Measurements from ENCODE around the gene GANC. TPM values are rescaled to one million over a fixed set of nuclear protein-coding genes. Genes with fewer than 3 reads are reported as not detected.

The GANC gene
- total RNA-seq, 1 experiment from 2014 or later: 15.8 TPM

DNA sequence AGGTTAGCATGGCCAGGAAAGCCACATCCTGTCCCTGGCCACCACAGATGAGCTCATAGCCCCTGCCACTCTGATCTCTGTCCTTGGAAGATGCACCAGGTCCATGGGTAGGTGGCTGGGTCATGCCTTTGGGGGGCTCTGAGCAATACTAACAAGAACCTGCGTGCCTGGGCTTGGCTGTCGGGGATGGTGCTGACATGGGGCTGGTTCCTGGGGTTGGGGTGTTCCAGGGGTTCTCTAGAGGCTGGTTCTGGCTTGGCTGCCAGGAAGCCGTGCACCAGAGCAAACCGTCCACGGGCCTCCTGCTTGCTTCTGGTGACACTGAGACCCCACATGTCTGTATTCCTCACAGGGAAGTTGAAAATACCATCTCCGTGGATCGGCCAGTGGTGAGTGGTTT is 130.4 kb downstream of the GANC start:
- H3K27ac ChIP-seq (ENCODE audit: insufficient read length, low read depth, low read length): no peak overlapping the region
- no peak overlapping the region for H4K8ac ChIP-seq (replicated peaks; ENCODE audit: insufficient read length, low read depth, low read length)
- H3K79me1 ChIP-seq (ENCODE audit: insufficient read depth, low read depth, low read length, poor library complexity, severe bottlenecking): no peaks in the 10 kb centered on the region
- H3K9me3 ChIP-seq (ENCODE audit: control insufficient read depth, low read depth, low read length): no peaks in the 10 kb centered on the region
- H3K18ac ChIP-seq (ENCODE audit: insufficient read length, low read depth, low read length): no peak overlapping the region
- no peaks in the 10 kb centered on the region for H3K23me2 ChIP-seq (ENCODE audit: insufficient read length, low read depth, low read length, poor library complexity, severe bottlenecking)
- TF ChIP-seq, protein P1, sequence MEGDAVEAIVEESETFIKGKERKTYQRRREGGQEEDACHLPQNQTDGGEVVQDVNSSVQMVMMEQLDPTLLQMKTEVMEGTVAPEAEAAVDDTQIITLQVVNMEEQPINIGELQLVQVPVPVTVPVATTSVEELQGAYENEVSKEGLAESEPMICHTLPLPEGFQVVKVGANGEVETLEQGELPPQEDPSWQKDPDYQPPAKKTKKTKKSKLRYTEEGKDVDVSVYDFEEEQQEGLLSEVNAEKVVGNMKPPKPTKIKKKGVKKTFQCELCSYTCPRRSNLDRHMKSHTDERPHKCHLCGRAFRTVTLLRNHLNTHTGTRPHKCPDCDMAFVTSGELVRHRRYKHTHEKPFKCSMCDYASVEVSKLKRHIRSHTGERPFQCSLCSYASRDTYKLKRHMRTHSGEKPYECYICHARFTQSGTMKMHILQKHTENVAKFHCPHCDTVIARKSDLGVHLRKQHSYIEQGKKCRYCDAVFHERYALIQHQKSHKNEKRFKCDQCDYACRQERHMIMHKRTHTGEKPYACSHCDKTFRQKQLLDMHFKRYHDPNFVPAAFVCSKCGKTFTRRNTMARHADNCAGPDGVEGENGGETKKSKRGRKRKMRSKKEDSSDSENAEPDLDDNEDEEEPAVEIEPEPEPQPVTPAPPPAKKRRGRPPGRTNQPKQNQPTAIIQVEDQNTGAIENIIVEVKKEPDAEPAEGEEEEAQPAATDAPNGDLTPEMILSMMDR (conservative IDR thresholded peaks at IDR 0.05): no peak
- H3K56ac ChIP-seq (ENCODE audit: insufficient read length, low read depth, low read length): no peak overlapping the region
- no peaks in the 10 kb centered on the region for H3K36me3 Mint-ChIP-seq (ENCODE audit: insufficient read depth in 1 of 3, low read depth in 3 of 3)
- no peak overlapping the region for H3K27ac Mint-ChIP-seq
- H3K23ac ChIP-seq (ENCODE audit: insufficient read length, low read depth, low read length): no peak overlapping the region
- no peak overlapping the region for H3K9ac ChIP-seq (ENCODE audit: extremely low read depth, insufficient read length, low read length)
- no peak overlapping the region for H2BK120ac ChIP-seq (ENCODE audit: low read depth, low read length, poor library complexity, severe bottlenecking)
- no peak overlapping the region for H2BK20ac ChIP-seq (ENCODE audit: low read depth, low read length, poor library complexity, severe bottlenecking)
- no peak overlapping the region for H3K4ac ChIP-seq (ENCODE audit: low read depth, low read length)
- H3K14ac ChIP-seq (ENCODE audit: insufficient read depth, low read length): no peak overlapping the region
- no peak overlapping the region for H2BK15ac ChIP-seq (ENCODE audit: low read depth, low read length)
- no peak overlapping the region for H3T11ph ChIP-seq (ENCODE audit: low read length)
- no peaks in the 10 kb centered on the region for H4K20me1 ChIP-seq (ENCODE audit: control insufficient read depth, insufficient read depth, insufficient read length)
- no peak overlapping the region for H2AK5ac ChIP-seq (ENCODE audit: insufficient read length, low read length)
- H3K27me3 Mint-ChIP-seq (ENCODE audit: low read depth): no peaks in the 10 kb centered on the region
- no peaks in the 10 kb centered on the region for H3K4me1 ChIP-seq (ENCODE audit: insufficient read depth, low read length)
- no peak overlapping the region for H2BK5ac ChIP-seq (ENCODE audit: insufficient read length, low read length)
- H3K4me2 ChIP-seq (ENCODE audit: insufficient read depth, insufficient read length, low read length): no peak overlapping the region
- H4K5ac ChIP-seq (ENCODE audit: insufficient read length, low read depth, low read length): no peak overlapping the region
- no peaks in the 10 kb centered on the region for H3K4me1 Mint-ChIP-seq
- no peaks in the 10 kb centered on the region for H3K9me3 Mint-ChIP-seq
- H4K91ac ChIP-seq (ENCODE audit: insufficient read length, low read depth, low read length): no peak overlapping the region
- no peaks in the 10 kb centered on the region for H3K27me3 ChIP-seq (ENCODE audit: insufficient read depth, low read length)
- no peak overlapping the region for H2AFZ ChIP-seq (ENCODE audit: low read length)
- no peaks in the 10 kb centered on the region for H3K79me2 ChIP-seq (ENCODE audit: insufficient read depth, low read length)
- no peak overlapping the region for H2BK12ac ChIP-seq (ENCODE audit: insufficient read length, low read depth, low read length)
- no CpG with 5 or more reads among the region's 7 CpGs for WGBS (ENCODE audit: extremely low coverage, insufficient read length, low lambda C conversion rate)
- H3K4me3 Mint-ChIP-seq: no peak overlapping the region
- no peak for DNase-seq
